Activated CD4-positive, alpha-beta T cell treated with anti-CD3 and anti-CD28 coated beads, Interleukin-2, amount 10 ng/mL, durations not matched to agents 24 days and 14 days (primary cell): ENCODE results near the gene ISCA2. TPM values are rescaled to one million over a fixed set of nuclear protein-coding genes. Genes with fewer than 3 reads are reported as not detected.
A peak's percentile ranks its signal among the peaks of the same experiment; 100 is the strongest.

ENCODE experiments used
- DNase-seq: peaks from one replicate; pipeline ENCODE4 v3.0.0; 2022
- H3K27ac Mint-ChIP-seq: one replicate; pipeline ENCODE4 v1.8.0; 2022; ENCODE audit warnings: mild to moderate bottlenecking, mixed read lengths
- H3K27me3 Mint-ChIP-seq: one replicate; pipeline ENCODE4 v1.8.0; 2022; ENCODE audit warnings: mixed read lengths
- H3K36me3 Mint-ChIP-seq: one replicate; pipeline ENCODE4 v1.8.0; 2022; ENCODE audit warnings: low read depth, mild to moderate bottlenecking, mixed read lengths
- H3K4me1 Mint-ChIP-seq: one replicate; pipeline ENCODE4 v1.8.0; 2021; ENCODE audit warnings: mixed read lengths
- H3K4me3 Mint-ChIP-seq: one replicate; pipeline ENCODE4 v1.8.0; 2022; ENCODE audit warnings: mild to moderate bottlenecking, moderate library complexity, mixed read lengths
- H3K9me3 Mint-ChIP-seq: one replicate; pipeline ENCODE4 v1.8.0; 2021; ENCODE audit warnings: mixed read lengths
- intact Hi-C: fragments of 100-400 bp; cut with micrococcal nuclease; formaldehyde crosslinking; loops from one replicate; pipeline ENCODE4 v1.15.1; 2023
- total RNA-seq: library from RNA; stranded (reverse); gene quantifications from 2 replicates; pipeline ENCODE4 v1.2.3, GENCODE V29; 2022

Gene ISCA2
- total RNA-seq, 1 donor from 2014 or later, result 20.0 TPM

DNA sequence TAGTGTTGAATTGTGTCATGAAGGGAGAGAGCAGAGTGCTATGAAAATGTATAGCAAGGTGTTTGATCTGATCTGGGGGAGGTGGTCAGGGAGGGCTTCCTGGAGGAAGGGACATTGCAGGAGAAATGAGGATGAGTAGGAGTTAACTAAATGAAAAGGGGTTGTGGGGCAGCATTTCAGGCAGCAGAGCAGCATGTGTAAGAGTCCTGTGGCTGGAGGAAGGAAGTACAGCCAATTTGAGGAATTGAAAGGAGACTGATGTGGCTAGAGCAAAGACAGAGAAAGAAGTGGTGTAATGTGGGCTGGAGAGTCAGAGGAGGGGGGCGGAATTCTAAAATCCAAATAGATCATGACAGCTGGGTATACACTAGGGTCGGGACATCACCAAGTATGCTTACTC is 21.0 kb upstream of the ISCA2 start:
- no peaks in the 10 kb centered on the region for H3K9me3 Mint-ChIP-seq
- no peaks in the 10 kb centered on the region for H3K36me3 Mint-ChIP-seq
- no peak overlapping the region for H3K4me3 Mint-ChIP-seq
- no peak for DNase-seq
- peaks cover 5% of the 10 kb centered on the region for H3K4me1 Mint-ChIP-seq
- no peaks in the 10 kb centered on the region for H3K27me3 Mint-ChIP-seq
- intact Hi-C loops, result no loop called here
- no peak overlapping the region for H3K27ac Mint-ChIP-seq

DNA sequence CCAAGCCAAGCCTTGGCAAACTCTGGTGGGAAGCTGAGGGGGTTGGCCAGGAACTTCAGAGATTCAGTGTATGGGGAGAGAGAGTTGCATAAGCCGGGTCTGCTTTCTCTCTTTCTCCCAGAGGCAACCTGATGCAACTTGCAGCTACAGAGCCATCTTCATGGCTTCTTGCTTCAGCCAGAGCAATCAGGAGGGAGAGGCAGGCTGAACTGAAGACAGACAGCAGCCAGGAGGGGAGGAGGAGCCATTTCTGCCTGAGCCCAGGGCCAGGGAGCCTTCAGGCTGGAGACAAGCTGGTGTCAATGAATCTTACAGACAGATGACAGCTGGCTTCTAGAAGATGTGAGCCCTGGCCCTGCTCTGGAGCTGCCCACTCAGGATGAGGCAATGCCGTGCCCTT is 19.2 kb upstream of the ISCA2 start:
- Mint-ChIP-seq H3K4me1 (no peaks in the 10 kb centered on the region), H3K36me3 (peaks cover 2% of the 10 kb centered on the region), H3K9me3 (no peaks in the 10 kb centered on the region), H3K4me3 (no peak overlapping the region), H3K27ac (no peak overlapping the region), H3K27me3 (no peaks in the 10 kb centered on the region)
- DNase-seq, result no peak
- intact Hi-C loops, result no loop called here

DNA sequence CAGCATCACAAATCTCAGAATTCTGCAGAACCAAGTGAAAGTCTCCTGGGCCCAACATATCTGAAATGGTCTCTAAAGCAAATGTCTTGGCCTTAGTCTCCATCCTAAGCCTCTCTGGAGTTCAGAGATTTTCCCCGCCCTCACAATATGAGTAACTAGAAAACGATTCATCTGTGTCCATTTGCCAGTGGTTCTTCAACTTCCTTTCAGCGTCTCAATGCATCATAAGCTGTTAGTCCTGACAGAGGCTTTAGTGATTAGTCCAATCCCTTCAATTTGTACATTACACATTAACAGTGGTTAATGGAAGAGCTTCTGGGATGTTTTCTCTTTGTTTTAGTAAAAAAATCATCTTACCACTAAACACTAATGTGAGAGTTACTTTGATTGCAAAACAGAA is 17.9 kb upstream of the ISCA2 start:
- Mint-ChIP-seq H3K4me3 (no peak overlapping the region), H3K27ac (no peak overlapping the region), H3K36me3 (peaks cover 2% of the 10 kb centered on the region), H3K4me1 (no peaks in the 10 kb centered on the region), H3K27me3 (no peaks in the 10 kb centered on the region), H3K9me3 (no peaks in the 10 kb centered on the region)
- intact Hi-C loops, result no loop called here
- DNase-seq, result no peak

DNA sequence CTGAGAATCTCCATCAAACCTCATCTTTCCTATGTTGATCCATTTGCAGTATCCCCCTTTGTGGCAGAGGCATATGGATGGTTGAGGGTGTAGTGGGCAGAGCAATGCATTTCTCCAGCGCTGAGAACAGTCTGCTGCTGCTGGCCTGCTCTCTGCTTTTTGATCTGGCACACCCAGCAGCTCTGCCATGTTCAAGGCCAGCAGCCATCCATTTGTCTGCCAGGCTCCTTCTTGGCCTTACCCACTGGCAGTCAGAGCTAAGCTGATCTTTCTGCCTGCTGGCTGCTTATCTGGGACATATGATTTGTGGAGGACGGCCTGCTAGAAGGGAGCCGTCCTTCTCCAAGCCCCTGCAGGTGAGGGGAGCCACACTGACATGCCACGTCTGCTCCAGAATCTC is 17.5 kb upstream of the ISCA2 start:
- Mint-ChIP-seq H3K27ac (no peak overlapping the region), H3K27me3 (no peaks in the 10 kb centered on the region), H3K9me3 (no peaks in the 10 kb centered on the region), H3K4me3 (no peak overlapping the region), H3K36me3 (peaks cover 2% of the 10 kb centered on the region), H3K4me1 (no peaks in the 10 kb centered on the region)
- no peak for DNase-seq
- intact Hi-C loops, result no loop called here

DNA sequence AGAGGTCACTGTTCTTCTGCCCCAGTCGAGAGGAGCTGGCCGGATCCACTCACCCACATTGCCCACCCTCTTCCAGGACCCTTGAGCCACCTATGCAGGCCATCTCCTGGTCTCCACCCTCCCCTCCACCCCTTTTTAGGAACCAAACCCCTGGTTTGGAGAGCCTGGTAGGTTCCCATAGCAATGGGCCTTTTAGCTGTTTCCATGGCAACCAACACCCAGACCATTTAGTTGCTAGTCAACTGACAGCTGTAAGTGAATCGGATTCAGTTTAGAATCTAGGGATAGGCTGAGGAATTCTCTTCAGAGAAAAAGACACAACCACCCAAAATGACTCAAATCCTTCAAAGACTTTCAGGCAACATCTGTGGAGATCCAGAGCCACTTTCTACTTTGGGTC is 17.0 kb upstream of the ISCA2 start:
- H3K36me3 Mint-ChIP-seq, result peaks cover 4% of the 10 kb centered on the region

DNA sequence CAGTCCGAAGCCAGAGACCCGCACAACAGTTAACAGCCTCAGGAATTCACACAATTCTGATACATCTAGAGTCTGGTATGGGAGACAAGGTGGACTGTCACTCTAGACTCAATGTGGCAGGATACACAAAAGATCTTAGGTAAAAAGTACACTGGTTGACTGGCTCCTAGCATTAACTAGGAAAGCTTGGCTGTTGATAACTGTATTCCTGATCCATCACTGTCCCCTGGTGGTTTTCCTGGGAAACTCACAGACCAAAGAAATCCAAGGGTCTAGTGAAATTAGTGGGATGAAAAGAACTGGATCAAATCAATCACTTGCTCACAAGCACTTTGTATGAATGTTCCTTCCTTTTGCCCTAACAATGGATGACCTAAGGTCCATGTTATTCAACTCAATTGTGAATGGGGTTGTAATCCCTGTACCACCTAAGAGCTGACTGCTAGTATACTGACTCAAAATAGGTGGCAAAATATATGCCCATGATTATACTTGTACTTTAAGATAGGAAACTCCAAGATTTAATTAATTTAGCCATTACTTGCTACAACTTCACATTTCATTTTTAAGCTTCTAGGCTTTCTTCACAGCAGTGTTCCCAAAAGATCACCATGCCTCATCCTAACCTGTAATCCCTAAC is 14.4 kb upstream of the ISCA2 start:
- H3K36me3 Mint-ChIP-seq, result peaks cover 9% of the 10 kb centered on the region
- no peaks in the 10 kb centered on the region for H3K9me3 Mint-ChIP-seq
- H3K27me3 Mint-ChIP-seq, result no peaks in the 10 kb centered on the region
- DNase-seq, result no peak
- intact Hi-C loops, result no loop called here
- no peak overlapping the region for H3K27ac Mint-ChIP-seq
- H3K4me1 Mint-ChIP-seq, result no peaks in the 10 kb centered on the region
- H3K4me3 Mint-ChIP-seq, result no peak overlapping the region

More for the DNA sequence above, 17.0 kb upstream of the ISCA2 start:
- H3K27ac Mint-ChIP-seq, result no peak overlapping the region
- intact Hi-C loops, result no loop called here
- H3K4me1 Mint-ChIP-seq, result no peaks in the 10 kb centered on the region
- H3K27me3 Mint-ChIP-seq, result no peaks in the 10 kb centered on the region
- DNase-seq, result no peak
- no peaks in the 10 kb centered on the region for H3K9me3 Mint-ChIP-seq
- H3K4me3 Mint-ChIP-seq, result no peak overlapping the region

DNA sequence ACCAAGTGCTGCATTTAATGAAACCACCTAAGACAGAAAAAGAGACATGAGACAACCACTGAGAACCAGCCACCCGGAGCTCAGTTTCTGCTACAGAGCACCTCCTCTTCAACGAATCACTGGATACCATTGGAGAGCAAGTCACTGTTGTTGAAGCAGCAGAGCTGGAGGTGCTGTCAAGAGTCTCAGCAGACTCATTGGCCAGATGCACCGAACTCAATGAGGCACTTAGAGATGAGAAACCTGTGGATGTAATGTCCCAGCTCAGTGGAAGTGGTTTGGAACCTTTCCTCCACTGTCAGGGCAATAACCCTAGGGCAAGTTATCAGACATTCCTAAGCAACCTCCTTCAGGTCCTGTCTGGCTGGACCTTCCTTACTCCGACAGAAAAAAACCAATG is 13.5 kb upstream of the ISCA2 start:
- Mint-ChIP-seq H3K4me3 (no peak overlapping the region), H3K9me3 (no peaks in the 10 kb centered on the region), H3K36me3 (peaks cover 14% of the 10 kb centered on the region), H3K27ac (no peak overlapping the region), H3K4me1 (no peaks in the 10 kb centered on the region), H3K27me3 (no peaks in the 10 kb centered on the region)
- intact Hi-C loops, result no loop called here
- DNase-seq, result no peak

DNA sequence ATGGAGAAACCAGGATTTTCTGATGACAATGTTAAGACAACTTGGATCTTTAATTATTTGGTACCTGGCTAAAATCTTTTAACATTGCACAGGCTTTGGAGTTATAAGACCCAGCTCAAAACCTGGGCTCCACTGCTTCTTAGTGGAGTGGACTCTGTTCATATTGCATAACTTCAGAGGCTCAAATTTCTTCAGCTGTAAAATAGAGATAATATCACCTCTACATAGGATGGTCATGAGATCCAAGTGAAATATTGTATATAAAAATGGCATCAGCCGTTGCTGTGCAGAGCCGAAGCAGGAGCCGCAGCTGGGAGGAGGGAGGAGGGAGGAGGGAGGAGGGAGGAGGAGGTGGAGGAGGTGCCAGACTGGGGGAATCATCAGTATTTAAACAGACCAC is 11.0 kb upstream of the ISCA2 start:
- DNase-seq, result no peak
- intact Hi-C loops, result no loop called here
- H3K36me3 Mint-ChIP-seq, result peaks cover 14% of the 10 kb centered on the region
- no peak overlapping the region for H3K27ac Mint-ChIP-seq
- H3K4me3 Mint-ChIP-seq, result no peak overlapping the region
- H3K4me1 Mint-ChIP-seq, result no peaks in the 10 kb centered on the region
- H3K27me3 Mint-ChIP-seq, result no peaks in the 10 kb centered on the region
- no peaks in the 10 kb centered on the region for H3K9me3 Mint-ChIP-seq

DNA sequence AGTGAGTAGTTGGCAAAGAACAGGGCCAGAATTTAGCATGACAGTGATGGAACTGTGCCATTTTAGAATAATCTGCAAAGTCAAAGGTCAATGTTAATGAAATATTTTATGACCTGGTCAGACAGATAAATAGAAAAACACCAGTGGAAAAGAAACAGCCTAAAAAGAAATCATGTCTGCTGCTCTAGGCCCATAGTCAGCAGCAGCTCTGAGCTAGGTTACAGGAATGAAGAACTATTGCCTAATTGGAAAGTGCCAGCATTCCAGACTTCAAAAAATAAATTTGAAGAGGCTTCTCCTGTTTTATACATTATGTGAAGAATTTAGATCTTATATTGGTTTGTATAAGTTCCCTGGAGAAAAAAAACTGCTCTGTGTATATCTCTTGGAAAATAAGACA is 10.2 kb upstream of the ISCA2 start:
- no peak overlapping the region for H3K4me3 Mint-ChIP-seq
- intact Hi-C loops, result no loop called here
- H3K9me3 Mint-ChIP-seq, result no peaks in the 10 kb centered on the region
- peaks cover 14% of the 10 kb centered on the region for H3K36me3 Mint-ChIP-seq
- no peak overlapping the region for H3K27ac Mint-ChIP-seq
- no peaks in the 10 kb centered on the region for H3K27me3 Mint-ChIP-seq
- no peak for DNase-seq
- H3K4me1 Mint-ChIP-seq, result no peaks in the 10 kb centered on the region

DNA sequence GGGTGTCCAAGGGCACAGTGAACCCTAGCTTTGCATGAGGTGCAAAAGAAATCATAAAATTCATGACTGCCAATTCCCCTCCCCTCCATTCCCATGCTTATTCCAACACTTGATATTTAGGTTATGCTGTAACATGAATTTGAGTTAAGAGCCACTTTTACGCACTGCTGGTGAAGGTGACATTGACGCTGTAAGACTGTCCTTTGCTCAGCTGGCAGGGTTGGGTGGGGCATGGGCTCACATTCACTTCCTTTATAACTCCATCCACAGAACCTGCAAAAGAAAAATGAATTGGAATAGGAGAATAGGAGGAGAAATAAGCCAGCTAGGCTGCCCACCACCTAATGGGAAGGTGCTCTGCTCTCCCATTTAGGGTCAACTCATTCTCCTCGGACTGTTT is 7.4 kb upstream of the ISCA2 start:
- peaks cover 3% of the 10 kb centered on the region for H3K27me3 Mint-ChIP-seq
- peaks cover 4% of the 10 kb centered on the region for H3K4me1 Mint-ChIP-seq
- H3K36me3 Mint-ChIP-seq, result peaks cover 12% of the 10 kb centered on the region
- no peaks in the 10 kb centered on the region for H3K9me3 Mint-ChIP-seq
- H3K27ac Mint-ChIP-seq, result no peak overlapping the region
- H3K4me3 Mint-ChIP-seq, result no peak overlapping the region
- DNase-seq, result no peak
- intact Hi-C loops, result no loop called here

DNA sequence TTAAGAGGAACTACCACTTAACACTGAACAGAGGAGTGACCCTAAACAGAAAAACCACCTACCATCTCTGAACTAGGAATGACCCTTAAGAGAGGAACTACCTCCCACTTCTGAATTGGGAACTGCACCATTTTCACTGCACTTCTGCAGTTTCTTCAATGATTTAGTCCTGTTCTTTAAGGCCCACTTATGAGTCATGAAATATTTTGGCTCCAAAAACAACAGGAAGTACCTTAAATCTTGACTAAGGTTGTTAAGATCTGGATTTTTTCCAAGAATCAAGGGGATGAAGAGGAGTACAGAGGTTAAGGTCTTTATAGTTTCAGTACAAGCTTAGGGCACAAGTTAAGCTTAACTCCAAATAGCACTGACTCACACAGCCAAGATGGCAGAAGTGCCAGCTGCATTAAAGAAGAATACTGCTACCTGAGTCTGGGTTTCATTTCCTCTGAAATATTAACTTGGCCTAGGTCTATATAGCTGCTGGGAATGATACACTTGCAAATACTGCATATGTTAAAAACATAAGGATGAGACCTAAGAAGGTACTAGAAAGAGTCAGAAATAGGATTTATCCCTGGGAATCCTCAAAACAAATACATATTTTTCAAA is 4.7 kb upstream of the ISCA2 start:
- H3K4me1 Mint-ChIP-seq, result peaks cover 7% of the 10 kb centered on the region
- no peak for DNase-seq
- H3K36me3 Mint-ChIP-seq, result peaks cover 9% of the 10 kb centered on the region
- peak overlapping the region; percentile 52 for H3K27ac Mint-ChIP-seq
- intact Hi-C loops, result no loop called here
- no peaks in the 10 kb centered on the region for H3K9me3 Mint-ChIP-seq
- no peak overlapping the region for H3K4me3 Mint-ChIP-seq
- peaks cover 3% of the 10 kb centered on the region for H3K27me3 Mint-ChIP-seq

DNA sequence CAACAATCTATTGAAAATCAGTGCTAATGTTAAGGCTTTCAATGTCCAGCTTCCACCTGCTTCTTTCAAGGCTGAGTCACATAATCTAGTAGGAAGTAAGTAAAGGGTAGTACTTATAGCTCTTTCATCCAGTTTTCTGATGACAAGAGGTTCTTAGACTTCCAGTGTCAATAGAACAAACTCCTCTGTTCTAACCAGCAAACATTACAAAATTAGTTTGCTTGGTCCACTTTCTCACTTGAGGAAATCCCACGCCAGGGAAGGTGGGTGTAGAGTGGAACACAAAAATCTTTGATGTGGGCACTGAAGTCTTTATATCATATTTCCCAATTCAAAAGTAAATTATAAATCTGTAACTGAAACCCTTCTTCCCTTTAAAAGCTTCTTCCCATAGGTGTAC is 3.1 kb upstream of the ISCA2 start:
- Mint-ChIP-seq H3K36me3 (peaks cover 5% of the 10 kb centered on the region), H3K27me3 (peaks cover 3% of the 10 kb centered on the region), H3K9me3 (no peaks in the 10 kb centered on the region), H3K4me3 (no peak overlapping the region), H3K4me1 (peaks cover 22% of the 10 kb centered on the region), H3K27ac (no peak overlapping the region)
- intact Hi-C loops, result loop anchor here (5.0 kb wide), 1 partner anchor 122 kb away; the partner anchor contains the start of gene LTBP2
- no peak for DNase-seq

DNA sequence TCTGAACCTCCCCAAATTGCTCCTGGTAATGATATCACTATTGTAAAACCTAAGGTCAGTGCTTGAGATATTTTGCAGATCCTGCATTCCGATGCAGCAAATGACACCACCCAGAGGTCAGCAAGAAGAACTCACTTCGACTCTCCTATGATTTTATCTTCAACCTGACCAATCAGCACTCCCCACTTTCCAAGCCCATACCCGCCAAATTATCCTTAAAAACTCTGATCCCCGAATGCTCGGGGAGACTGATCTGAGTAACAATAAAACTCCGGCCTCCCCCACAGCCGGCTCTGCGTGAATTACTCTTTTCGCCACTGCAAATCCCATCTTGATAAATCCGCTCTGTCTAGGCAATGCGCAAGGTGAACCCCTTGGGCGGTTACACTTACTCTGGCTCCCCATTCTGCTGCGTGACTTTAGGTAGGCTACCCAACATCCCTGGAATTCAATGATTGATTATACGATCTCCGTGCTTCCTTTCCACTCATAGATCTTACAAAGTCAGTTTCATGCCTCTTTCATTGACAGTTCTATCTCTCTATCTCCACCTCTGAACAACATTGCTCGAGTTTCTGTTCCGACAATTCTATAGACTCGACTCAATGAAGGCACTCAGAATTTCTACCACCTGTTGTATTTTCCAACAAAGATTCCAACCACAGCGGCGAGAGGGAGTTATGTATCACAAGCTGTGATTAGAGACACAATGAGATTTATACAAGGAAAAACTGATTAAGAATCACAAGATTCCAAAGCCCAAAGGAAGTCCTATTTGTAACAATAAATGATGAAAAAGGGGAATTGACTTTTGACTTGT is 1.4 kb upstream of the ISCA2 start:
- no peak overlapping the region for H3K27ac Mint-ChIP-seq
- peak; percentile 71 for DNase-seq
- no peak overlapping the region for H3K4me3 Mint-ChIP-seq

DNA sequence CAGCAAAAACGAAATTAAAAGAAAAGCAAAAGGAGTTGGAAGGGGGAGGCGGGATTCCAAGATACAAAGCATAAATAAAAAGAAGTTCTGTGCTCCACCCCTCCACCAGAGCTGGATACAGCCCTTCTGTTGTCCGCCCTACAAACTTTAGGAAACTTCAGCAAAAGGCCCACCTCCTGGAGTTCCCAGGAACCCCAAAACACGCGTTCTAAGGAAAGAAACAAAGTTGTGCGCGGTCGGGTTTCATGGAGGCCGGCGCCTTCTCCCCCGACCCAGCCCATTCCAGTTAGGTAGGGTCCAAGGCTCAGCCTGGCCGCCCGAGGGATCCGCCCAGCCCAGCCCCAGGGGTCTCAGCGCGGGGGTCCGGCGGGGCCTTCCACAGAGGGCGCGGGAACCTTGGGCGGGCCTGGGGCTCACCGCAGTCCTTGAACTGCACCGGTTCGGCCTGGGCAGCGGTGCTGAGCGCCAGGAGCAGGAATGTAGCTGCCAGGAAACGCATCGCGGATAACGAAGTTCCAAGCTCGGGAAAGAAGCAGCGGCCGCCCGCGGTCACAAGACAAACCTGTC is 706 bp upstream of the ISCA2 start, which contains the start of gene NPC2:
Gene NPC2, minus strand, starts transcription at position 530 of the 567 bp plus-strand sequence. Its CDS starts 31 bp downstream, at position 499.
- Mint-ChIP-seq H3K9me3 (no peaks in the 10 kb centered on the region), H3K27me3 (peaks cover 3% of the 10 kb centered on the region), H3K36me3 (peaks cover 7% of the 10 kb centered on the region), H3K4me3 (no peak within 1 kb of the TSS), H3K27ac (peak within 1 kb of the TSS; percentile 93), H3K4me1 (peaks cover 24% of the 10 kb centered on the region)
- no peak for DNase-seq
- intact Hi-C loops, result loop anchor here (1.0 to 5.0 kb wide), 3 partner anchors 119 to 190 kb away; partner anchors contain the start of genes ABCD4 and LTBP2

More for the DNA sequence above, 1.4 kb upstream of the ISCA2 start:
- Mint-ChIP-seq H3K4me1 (peaks cover 24% of the 10 kb centered on the region), H3K27me3 (peaks cover 3% of the 10 kb centered on the region), H3K9me3 (no peaks in the 10 kb centered on the region), H3K36me3 (peaks cover 7% of the 10 kb centered on the region)
- intact Hi-C loops, result loop anchor here (2.0 to 5.0 kb wide), 2 partner anchors 120 to 189 kb away; partner anchors contain the start of genes ABCD4 and LTBP2
